Thyroid gland (tissue), 4 donors: ENCODE results near the gene CEACAM18. TPM values are rescaled to one million over a fixed set of nuclear protein-coding genes. Genes with fewer than 3 reads are reported as not detected.
"Not testable (repeated sequence)": the region's sequence is repeated elsewhere in the genome, so short reads cannot be mapped to it uniquely, and the experiment has no call there.

Source experiments
- DNase-seq, 2 donors: peaks; one replicate each; pipeline ENCODE4 v3.0.0-alpha.2; 2019
- H3K27ac ChIP-seq, 3 donors: fragments of 200-600 bp; sonication (generic); 1 replicate in 2 of 3; 2 replicates in 1 of 3; pipeline ENCODE4 v1.5.1; 2016 to 2019; ENCODE audit warnings: mild to moderate bottlenecking in 1 of 3, moderate library complexity in 1 of 3
- H3K27me3 ChIP-seq: fragments of 200-600 bp; sonication (generic); one replicate; pipeline ENCODE4 v1.5.1; 2019
- H3K36me3 ChIP-seq, 2 donors: fragments of 200-600 bp; sonication (generic); one replicate each; pipeline ENCODE4 v1.5.1; 2016 to 2019
- H3K4me1 ChIP-seq, 2 donors: fragments of 200-600 bp; sonication (generic); one replicate each; pipeline ENCODE4 v1.5.1; 2017 to 2019
- H3K4me3 ChIP-seq, 3 donors: fragments of 200-600 bp; sonication (generic); replicated peaks in 1 of 3; 1 replicate in 2 of 3; 2 replicates in 1 of 3; pipeline ENCODE4 v1.5.1; 2016; ENCODE audit warnings: mild to moderate bottlenecking in 1 of 3
- H3K9me3 ChIP-seq: fragments of 200-600 bp; sonication (generic); one replicate; pipeline ENCODE4 v1.5.1; 2017
- CTCF ChIP-seq, 6 experiments: fragments of 200-600 bp in 3 of 6; fragments of 450-650 bp in 3 of 6; sonication (generic) in 3 of 6; IDR thresholded peaks; one replicate each; pipeline ENCODE4 v1.5.1; 2016 to 2019; ENCODE audit warnings: antibody characterized with exemption in 6 of 6, mild to moderate bottlenecking in 2 of 6, inconsistent platforms in 1 of 6, moderate library complexity in 1 of 6
- POLR2A ChIP-seq, 2 donors: fragments of 450-650 bp; IDR thresholded peaks; one replicate each; pipeline ENCODE4 v1.6.1; 2017; ENCODE audit warnings: antibody characterized with exemption in 2 of 2, mild to moderate bottlenecking in 2 of 2, moderate library complexity in 1 of 2
- WGBS, 2 donors: methylation state at CpG; one replicate each; pipeline ENCODE4 v1.1.5; 2017; 5-methylcytosine and 5-hydroxymethylcytosine counted together
- intact Hi-C: fragments of 100-400 bp; cut with DNase I; formaldehyde crosslinking; loops from one replicate; pipeline ENCODE4 v1.15.1; 2023
- total RNA-seq, 4 donors: library from RNA; depleted of rRNA; stranded (reverse); fragments of >200 nt; gene quantifications; one replicate each; pipeline ENCODE4 v1.2.3, GENCODE V29; 2016

Gene CEACAM18
- total RNA-seq, 4 donors from 2014 or later: not detected

- Histone ChIP-seq H3K4me3 (no peak overlapping the region), H3K36me3 (no peaks in the 10 kb centered on the region), H3K4me1 (no peaks in the 10 kb centered on the region), H3K9me3 (no peaks in the 10 kb centered on the region), H3K27me3 (no peaks in the 10 kb centered on the region), H3K27ac (no peak overlapping the region)
- 52 to 75% methylated on average over 4 to 8 of the region's 8 CpGs for WGBS, 2 donors
- intact Hi-C loops: no loop called here
- TF ChIP-seq POLR2A (IDR thresholded peaks at IDR 0.05) (no peak), CTCF (IDR thresholded peaks at IDR 0.05) (no peak)
- no peak for DNase-seq
These were observed 16.6 kb upstream of the CEACAM18 start for GRCh38 chr19:51461723-51462161.

- Histone ChIP-seq H3K27ac (no peak overlapping the region), H3K9me3 (no peaks in the 10 kb centered on the region), H3K4me3 (no peak overlapping the region), H3K4me1 (no peaks in the 10 kb centered on the region), H3K36me3 (no peaks in the 10 kb centered on the region), H3K27me3 (no peaks in the 10 kb centered on the region)
- DNase-seq: no peak
- 80 to 83% methylated on average over 7 of the region's 7 CpGs for WGBS, 2 donors
- TF ChIP-seq CTCF (IDR thresholded peaks at IDR 0.05): no peak
- TF ChIP-seq POLR2A (IDR thresholded peaks at IDR 0.05): no peak
- intact Hi-C loops: no loop called here
These were observed 16.1 kb upstream of the CEACAM18 start for GRCh38 chr19:51462276-51462675.

GRCh38 chr19:51462681-51463080 is 15.7 kb upstream of the CEACAM18 start:
- no peaks in the 10 kb centered on the region for H3K27me3 ChIP-seq
- 72 to 82% methylated on average over 4 to 10 of the region's 10 CpGs for WGBS, 2 donors
- no peak for DNase-seq
- intact Hi-C loops: no loop called here
- no peak overlapping the region for H3K4me3 ChIP-seq
- TF ChIP-seq POLR2A (IDR thresholded peaks at IDR 0.05) (no peak), CTCF (IDR thresholded peaks at IDR 0.05) (no peak)
- H3K4me1 ChIP-seq: no peaks in the 10 kb centered on the region
- no peaks in the 10 kb centered on the region for H3K9me3 ChIP-seq
- no peak overlapping the region for H3K27ac ChIP-seq
- H3K36me3 ChIP-seq: no peaks in the 10 kb centered on the region

- intact Hi-C loops: not testable (repeated sequence)
These were observed 14.3 kb upstream of the CEACAM18 start for GRCh38 chr19:51463976-51464581.

GRCh38 chr19:51466723-51467122 is 11.6 kb upstream of the CEACAM18 start:
- Histone ChIP-seq H3K27me3 (no peaks in the 10 kb centered on the region), H3K4me3 (no peak overlapping the region), H3K9me3 (no peaks in the 10 kb centered on the region), H3K27ac (no peak overlapping the region), H3K4me1 (no peaks in the 10 kb centered on the region), H3K36me3 (no peaks in the 10 kb centered on the region)
- TF ChIP-seq CTCF (IDR thresholded peaks at IDR 0.05): no peak
- no peak for TF ChIP-seq POLR2A (IDR thresholded peaks at IDR 0.05)
- no peak for DNase-seq
- WGBS, 2 donors: 53 to 57% methylated on average over 3 of the region's 3 CpGs
- intact Hi-C loops: no loop called here

More at GRCh38 chr19:51463976-51464581, 14.3 kb upstream of the CEACAM18 start:
- 21 to 25% methylated on average over 15 of the region's 33 CpGs for WGBS, 2 donors
- not testable (repeated sequence) for H3K36me3 ChIP-seq, H3K27ac ChIP-seq, H3K4me3 ChIP-seq, DNase-seq, H3K27me3 ChIP-seq, H3K4me1 ChIP-seq, H3K9me3 ChIP-seq
